ENCODE results near the gene UNC13A.
A peak's percentile ranks its signal among the peaks of the same experiment; 100 is the strongest.

Gene UNC13A

DNA sequence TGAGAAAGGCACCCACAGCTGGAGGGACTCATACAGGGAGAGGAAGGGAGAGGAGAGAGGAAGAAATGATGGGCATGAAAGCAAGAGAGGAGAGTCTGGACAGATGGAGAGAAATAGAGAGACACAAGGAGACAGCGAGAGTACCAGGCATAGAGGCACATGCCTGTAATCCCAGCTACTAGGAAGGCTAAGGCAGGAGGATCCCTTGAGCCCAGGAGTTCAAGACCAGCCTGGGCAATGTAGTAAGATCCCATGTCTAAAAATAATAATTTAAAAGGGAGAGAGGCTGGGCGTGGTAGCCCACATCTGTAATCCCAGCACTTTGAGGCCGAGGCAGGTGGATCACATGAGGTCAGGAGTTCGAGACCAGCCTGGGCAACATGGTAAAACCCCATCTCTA lies 9.3 kb downstream of the UNC13A start:
- in situ Hi-C loops (cut with HindIII; ENCODE audit: low pct_ligation_motif_present, low pct_unique_long_range_greater_than_20kb, low sequenced_read_pairs) = no loop called here
- DNase-seq = no peak

GRCh38 chr19:17677002-17677401 lies 11.2 kb downstream of the UNC13A start:
- in situ Hi-C loops (cut with HindIII; ENCODE audit: low pct_ligation_motif_present, low pct_unique_long_range_greater_than_20kb, low sequenced_read_pairs) = no loop called here
- DNase-seq = no peak

DNA sequence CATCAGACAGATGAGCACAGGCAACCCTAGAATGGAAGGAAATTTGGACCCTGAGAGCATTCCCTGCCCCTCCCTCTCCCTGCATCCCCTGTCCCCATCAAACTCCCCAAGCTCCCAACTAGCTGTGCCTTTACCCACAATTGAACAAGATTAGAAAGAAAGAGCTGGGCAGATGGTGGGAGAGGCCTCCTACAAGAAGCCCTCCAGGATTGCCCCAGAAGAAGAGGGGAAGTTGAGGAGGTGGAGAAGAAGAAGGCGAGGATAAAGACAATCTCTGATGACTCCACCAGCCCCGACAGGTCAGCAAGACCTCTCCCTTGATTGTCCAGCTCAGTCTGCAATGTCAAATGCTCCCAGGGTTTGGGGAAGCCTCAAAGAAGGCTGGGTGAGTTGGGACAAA lies 11.9 kb downstream of the UNC13A start:
- in situ Hi-C loops (cut with HindIII; ENCODE audit: low pct_ligation_motif_present, low pct_unique_long_range_greater_than_20kb, low sequenced_read_pairs) = no loop called here
- no peak for DNase-seq

GRCh38 chr19:17673937-17674799 lies 14.0 kb downstream of the UNC13A start:
- DNase-seq = no peak
- in situ Hi-C loops (cut with HindIII; ENCODE audit: low pct_ligation_motif_present, low pct_unique_long_range_greater_than_20kb, low sequenced_read_pairs) = no loop called here

DNA sequence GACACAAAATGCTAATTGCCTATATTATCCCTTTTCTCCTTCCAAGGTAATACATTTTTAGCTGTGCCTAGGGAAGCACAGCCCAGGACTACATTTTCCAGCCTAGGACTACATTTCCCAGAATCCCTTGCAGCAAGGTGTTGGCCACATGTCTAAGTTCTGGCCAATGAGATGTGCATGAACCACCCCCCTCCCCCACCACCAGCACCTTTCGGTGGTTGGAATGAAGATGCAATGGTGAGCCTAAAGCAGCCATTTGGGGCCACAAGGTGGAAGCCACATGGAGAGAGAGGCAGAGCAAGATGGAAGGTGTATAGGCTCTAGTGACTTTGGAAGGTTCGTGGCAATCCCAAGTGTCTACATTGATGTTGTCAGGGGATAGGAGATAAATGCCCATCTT lies 16.2 kb downstream of the UNC13A start:
- in situ Hi-C loops (cut with HindIII; ENCODE audit: low pct_ligation_motif_present, low pct_unique_long_range_greater_than_20kb, low sequenced_read_pairs) = no loop called here
- peak; percentile 15 for DNase-seq

- in situ Hi-C loops (cut with HindIII; ENCODE audit: low pct_ligation_motif_present, low pct_unique_long_range_greater_than_20kb, low sequenced_read_pairs) = no loop called here
Observed at GRCh38 chr19:17669419-17669818, 18.7 kb downstream of the UNC13A start.

DNA sequence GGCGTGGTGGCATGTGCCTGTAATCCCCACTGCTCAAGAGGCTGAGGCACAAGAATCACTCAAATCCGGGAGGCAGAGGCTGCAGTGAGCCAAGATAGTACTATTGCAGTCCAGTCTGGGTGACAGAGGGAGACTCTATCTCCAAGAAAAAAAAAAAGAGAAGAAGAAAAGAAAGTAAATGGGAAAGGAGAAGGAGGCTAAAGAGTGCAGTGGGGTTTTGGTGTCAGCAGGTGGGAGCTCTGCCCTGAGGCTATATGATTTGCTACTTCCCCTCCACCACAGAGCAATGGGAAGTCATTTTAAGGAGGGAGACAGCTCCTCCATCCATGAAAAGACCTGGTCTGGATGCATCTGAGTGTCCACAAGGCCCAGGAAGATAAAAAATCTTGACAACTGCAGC lies 23.1 kb downstream of the UNC13A start:
- no peak for DNase-seq
- in situ Hi-C loops (cut with HindIII; ENCODE audit: low pct_ligation_motif_present, low pct_unique_long_range_greater_than_20kb, low sequenced_read_pairs) = no loop called here

More at GRCh38 chr19:17669419-17669818, 18.7 kb downstream of the UNC13A start:
- DNase-seq = no peak

DNA sequence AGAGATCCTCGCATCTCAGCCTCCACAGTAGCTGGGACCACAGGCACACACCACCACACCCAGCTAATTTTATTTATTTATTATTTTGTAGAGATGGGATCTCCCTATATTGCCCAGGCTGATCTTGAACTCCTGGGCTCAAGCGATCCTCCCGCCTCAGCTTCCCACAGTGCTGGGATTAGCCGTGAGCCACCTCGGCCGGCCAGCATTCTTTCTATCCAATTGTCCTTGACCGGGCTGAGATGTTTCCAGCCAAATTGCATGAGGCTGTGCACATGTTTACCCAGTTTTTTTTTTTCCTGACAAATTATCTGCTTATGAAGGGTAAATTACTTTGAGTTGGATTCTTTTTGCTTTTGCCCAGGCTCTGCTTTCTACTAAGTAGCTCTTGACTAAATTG lies 28.2 kb downstream of the UNC13A start:
- in situ Hi-C loops (cut with HindIII; ENCODE audit: low pct_ligation_motif_present, low pct_unique_long_range_greater_than_20kb, low sequenced_read_pairs) = no loop called here

DNA sequence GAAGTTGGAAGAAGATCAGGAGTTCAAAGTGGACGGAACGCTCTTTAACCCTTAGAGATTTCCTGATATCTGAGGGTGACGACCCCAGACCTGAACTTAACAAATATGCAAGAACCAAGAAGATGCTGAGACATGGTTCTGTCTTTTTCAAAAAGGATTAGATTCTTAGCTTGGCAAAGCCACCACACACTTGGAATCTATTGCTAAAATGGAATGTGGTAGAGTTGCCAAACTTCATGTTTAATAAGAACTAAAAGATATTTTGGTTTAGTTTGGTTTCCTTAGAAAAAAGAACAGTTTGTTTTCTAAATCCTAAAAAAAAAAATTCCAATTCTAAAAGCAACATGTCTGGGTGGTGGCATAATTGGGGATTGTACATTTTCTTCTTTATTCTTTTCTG lies 29.5 kb downstream of the UNC13A start:
- in situ Hi-C loops (cut with HindIII; ENCODE audit: low pct_ligation_motif_present, low pct_unique_long_range_greater_than_20kb, low sequenced_read_pairs) = no loop called here
- no peak for DNase-seq

More for the DNA sequence above, 28.2 kb downstream of the UNC13A start:
- no peak for DNase-seq

GRCh38 chr19:17658240-17658639 lies 29.9 kb downstream of the UNC13A start:
- DNase-seq = no peak
- in situ Hi-C loops (cut with HindIII; ENCODE audit: low pct_ligation_motif_present, low pct_unique_long_range_greater_than_20kb, low sequenced_read_pairs) = no loop called here

DNA sequence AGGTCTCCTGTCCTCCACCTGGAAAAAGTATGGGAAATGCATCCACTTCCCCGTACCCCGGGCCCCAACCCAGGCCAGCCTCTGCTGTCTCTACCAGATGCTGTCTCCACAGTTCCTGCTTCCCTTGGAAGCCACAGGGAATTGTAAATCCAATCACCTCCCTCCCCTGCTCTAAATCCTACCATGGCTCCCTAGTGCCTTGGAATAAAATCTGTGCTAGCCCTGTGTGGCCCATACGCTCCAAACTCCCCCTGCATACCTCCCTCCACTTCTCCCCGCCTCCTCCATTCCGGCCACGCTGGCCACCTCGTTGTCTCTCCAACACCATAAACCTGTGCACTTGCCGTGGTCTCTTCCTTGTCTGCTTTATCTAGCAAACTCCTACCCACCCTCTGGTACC lies 31.2 kb downstream of the UNC13A start:
- DNase-seq = no peak
- in situ Hi-C loops (cut with HindIII; ENCODE audit: low pct_ligation_motif_present, low pct_unique_long_range_greater_than_20kb, low sequenced_read_pairs) = no loop called here

- no peak for DNase-seq
- in situ Hi-C loops (cut with HindIII; ENCODE audit: low pct_ligation_motif_present, low pct_unique_long_range_greater_than_20kb, low sequenced_read_pairs) = no loop called here
Observed at GRCh38 chr19:17655751-17656472, 32.2 kb downstream of the UNC13A start.

DNA sequence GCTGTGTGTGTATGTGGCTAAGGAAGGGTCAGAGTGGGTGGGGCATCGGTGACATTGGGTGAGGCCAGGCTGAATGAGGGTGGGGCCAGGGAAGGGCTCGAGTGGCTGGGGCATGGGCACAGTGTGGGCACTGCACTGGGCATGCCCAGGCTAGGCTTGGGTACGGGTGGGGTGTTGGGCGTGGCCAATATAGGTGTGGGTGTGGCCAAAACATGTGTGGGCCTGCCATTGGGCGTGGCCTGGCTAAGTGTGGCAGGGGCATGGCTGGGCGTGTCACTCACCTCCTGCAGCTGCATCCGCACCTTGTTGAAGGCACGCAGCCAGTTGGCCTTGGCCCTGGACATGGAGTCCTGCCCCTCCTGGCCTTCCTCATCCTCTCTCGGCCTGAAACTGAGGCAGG lies 33.2 kb downstream of the UNC13A start:
- in situ Hi-C loops (cut with HindIII; ENCODE audit: low pct_ligation_motif_present, low pct_unique_long_range_greater_than_20kb, low sequenced_read_pairs) = no loop called here
- DNase-seq = no peak

DNA sequence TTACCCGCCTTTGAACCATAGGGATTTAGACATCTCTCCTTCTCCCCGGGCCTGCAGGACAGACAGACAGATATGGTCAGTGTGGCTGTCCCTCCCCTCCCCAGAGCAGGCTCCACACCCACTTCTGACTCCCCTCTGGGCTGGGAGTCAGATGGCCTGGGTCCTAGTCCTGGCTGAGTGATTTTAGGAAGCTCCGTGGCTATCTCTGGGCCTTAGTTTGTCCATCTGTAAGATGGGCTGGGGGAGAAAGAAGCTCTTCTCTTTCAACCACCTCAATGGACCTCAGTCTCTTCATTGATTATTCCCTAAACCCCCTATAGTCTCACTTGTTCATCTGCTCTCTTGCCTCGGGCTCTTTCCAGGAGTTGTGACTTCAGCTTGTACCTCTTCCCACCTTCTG lies 35.5 kb downstream of the UNC13A start:
- no peak for DNase-seq
- in situ Hi-C loops (cut with HindIII; ENCODE audit: low pct_ligation_motif_present, low pct_unique_long_range_greater_than_20kb, low sequenced_read_pairs) = no loop called here

DNA sequence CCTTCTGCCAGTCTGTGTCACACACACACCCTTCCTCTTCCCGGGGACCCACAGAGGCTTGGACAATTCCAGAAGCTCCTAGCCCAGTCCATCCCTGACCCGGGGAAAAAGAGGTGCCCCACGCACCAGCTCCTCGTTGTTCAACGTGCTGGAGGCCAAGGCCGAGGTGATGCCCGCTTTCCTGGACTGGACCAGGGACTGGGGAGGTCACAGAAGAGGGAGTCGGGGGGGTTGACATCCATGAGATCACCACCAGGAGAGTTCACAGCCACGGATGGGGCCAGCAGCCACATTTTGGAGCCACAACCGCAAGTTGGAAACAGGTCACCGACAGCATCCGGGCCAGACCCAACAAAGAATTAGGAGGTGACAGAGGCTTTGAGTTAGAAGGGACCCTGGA lies 39.4 kb downstream of the UNC13A start:
- no peak for DNase-seq
- in situ Hi-C loops (cut with HindIII; ENCODE audit: low pct_ligation_motif_present, low pct_unique_long_range_greater_than_20kb, low sequenced_read_pairs) = no loop called here

- DNase-seq = no peak
- in situ Hi-C loops (cut with HindIII; ENCODE audit: low pct_ligation_motif_present, low pct_unique_long_range_greater_than_20kb, low sequenced_read_pairs) = no loop called here
Observed at GRCh38 chr19:17648097-17648660, 40.0 kb downstream of the UNC13A start.

DNA sequence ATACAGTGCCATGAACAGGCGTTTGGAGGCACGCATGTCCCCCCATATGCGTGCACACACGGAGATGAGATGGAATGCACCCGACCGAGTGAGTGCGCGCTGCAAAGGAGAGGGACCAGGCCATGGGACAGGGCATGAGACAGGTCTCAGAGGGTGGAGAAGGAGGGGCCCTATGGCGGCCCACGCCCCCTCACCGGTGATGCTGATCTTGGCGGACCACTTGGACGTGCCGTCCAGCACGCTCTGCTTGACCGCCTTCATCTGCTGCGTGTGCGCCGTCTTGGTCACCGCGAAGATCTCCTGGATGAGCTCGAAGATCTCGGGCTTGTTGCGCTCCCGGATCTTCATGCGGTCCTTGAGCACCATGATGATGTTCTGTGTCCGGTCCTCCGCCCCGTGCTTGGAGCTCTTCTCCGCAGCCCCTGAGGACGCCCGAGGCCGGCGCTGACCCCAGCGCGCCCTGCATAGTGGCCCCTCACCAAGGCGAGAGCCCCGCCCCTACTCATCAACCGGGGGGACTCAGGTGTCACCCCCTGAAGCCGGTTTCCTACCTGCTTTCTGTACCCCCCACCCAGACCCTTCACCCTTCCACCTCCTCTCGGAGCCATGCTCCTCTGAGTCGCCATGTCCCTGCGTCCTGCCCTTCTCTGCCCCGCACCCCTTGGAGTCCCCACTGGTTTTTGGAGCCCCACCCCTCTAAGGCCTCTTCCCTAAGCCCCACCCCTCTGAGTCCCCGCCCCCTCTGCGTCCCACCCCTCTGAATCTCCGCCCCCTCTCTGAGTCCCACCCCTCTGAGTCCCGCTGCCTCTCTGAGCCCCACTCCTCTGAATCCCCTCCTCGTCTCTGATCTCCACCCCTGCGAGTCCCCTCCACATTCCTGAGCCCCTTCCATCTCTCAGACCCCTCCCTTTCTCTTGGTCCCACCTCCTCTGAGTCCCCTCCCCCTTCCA lies 40.8 kb downstream of the UNC13A start:
- in situ Hi-C loops (cut with HindIII; ENCODE audit: low pct_ligation_motif_present, low pct_unique_long_range_greater_than_20kb, low sequenced_read_pairs) = no loop called here
- no peak for DNase-seq

GRCh38 chr19:17646441-17646840 lies 41.7 kb downstream of the UNC13A start:
- DNase-seq = no peak
- in situ Hi-C loops (cut with HindIII; ENCODE audit: low pct_ligation_motif_present, low pct_unique_long_range_greater_than_20kb, low sequenced_read_pairs) = no loop called here

Data from ACHN (cell line).